Coronary artery (tissue), 2 donors: Measurements from ENCODE around the gene TCFL5.

Experiments
- DNase-seq: peaks from one replicate; pipeline ENCODE4 v3.0.0-alpha.2; 2017; ENCODE audit warnings: low spot score
- H3K27ac ChIP-seq, 2 donors: fragments of 200-600 bp; sonication (generic); one replicate each; pipeline ENCODE4 v1.5.1; 2016 to 2019
- H3K4me3 ChIP-seq: fragments of 200-600 bp; sonication (generic); 2 replicates; pipeline ENCODE4 v1.5.1; 2016; ENCODE audit warnings: mild to moderate bottlenecking, moderate library complexity
- TF ChIP-seq, protein P1 (sequence below): fragments of 200-600 bp; sonication (generic); IDR thresholded peaks from one replicate; pipeline ENCODE4 v1.5.1; 2019; ENCODE audit warnings: antibody characterized with exemption

Gene TCFL5

DNA sequence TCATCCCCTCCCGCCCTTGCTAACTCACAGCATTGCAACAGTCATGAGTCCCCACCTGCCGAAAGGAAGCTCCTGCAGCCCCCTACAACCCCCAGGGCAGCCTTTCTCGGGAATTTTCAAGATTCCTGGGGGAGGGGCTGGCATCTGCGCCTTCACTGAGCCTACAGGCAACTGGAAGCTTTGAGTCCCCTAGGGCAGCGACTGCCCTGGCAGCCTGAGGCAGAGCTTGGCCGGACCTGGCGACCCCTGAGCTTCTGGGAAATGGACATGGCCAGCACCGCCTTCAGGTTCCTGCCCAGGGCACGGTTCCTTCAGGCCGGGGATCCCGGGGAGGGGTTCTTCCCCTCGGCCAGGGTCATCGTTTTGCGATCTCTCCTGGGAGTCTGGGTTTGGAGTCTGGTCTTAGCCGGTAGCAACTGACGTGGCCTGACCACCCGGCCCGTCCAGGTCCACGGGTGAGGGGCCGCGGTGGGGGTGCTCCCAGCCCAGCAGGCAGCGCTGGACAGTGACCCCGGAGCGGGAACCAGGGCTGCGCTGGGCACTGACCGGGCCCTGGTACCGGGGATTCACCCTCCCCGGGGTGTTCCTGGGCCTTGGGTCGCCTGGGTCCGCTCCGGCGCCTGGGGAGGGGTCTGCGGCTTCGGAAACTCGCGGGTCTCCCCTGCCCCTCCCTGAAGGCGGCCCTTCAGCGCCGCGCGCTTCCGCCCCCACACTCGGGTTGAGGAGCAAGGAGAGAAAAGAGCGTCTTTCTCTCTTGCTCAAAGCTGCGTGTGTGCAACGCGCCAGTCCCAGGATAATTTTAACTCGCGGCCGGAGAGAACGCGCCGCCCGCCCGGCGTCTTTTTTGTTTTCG, 45.4 kb downstream of the TCFL5 start:
- DNase-seq, result no peak
- Histone ChIP-seq H3K4me3 (peak overlapping the region; percentile 71), H3K27ac (peak overlapping the region in 1 of 2 donors; percentile 24)
- TF ChIP-seq, protein P1, sequence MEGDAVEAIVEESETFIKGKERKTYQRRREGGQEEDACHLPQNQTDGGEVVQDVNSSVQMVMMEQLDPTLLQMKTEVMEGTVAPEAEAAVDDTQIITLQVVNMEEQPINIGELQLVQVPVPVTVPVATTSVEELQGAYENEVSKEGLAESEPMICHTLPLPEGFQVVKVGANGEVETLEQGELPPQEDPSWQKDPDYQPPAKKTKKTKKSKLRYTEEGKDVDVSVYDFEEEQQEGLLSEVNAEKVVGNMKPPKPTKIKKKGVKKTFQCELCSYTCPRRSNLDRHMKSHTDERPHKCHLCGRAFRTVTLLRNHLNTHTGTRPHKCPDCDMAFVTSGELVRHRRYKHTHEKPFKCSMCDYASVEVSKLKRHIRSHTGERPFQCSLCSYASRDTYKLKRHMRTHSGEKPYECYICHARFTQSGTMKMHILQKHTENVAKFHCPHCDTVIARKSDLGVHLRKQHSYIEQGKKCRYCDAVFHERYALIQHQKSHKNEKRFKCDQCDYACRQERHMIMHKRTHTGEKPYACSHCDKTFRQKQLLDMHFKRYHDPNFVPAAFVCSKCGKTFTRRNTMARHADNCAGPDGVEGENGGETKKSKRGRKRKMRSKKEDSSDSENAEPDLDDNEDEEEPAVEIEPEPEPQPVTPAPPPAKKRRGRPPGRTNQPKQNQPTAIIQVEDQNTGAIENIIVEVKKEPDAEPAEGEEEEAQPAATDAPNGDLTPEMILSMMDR, result no peak

DNA sequence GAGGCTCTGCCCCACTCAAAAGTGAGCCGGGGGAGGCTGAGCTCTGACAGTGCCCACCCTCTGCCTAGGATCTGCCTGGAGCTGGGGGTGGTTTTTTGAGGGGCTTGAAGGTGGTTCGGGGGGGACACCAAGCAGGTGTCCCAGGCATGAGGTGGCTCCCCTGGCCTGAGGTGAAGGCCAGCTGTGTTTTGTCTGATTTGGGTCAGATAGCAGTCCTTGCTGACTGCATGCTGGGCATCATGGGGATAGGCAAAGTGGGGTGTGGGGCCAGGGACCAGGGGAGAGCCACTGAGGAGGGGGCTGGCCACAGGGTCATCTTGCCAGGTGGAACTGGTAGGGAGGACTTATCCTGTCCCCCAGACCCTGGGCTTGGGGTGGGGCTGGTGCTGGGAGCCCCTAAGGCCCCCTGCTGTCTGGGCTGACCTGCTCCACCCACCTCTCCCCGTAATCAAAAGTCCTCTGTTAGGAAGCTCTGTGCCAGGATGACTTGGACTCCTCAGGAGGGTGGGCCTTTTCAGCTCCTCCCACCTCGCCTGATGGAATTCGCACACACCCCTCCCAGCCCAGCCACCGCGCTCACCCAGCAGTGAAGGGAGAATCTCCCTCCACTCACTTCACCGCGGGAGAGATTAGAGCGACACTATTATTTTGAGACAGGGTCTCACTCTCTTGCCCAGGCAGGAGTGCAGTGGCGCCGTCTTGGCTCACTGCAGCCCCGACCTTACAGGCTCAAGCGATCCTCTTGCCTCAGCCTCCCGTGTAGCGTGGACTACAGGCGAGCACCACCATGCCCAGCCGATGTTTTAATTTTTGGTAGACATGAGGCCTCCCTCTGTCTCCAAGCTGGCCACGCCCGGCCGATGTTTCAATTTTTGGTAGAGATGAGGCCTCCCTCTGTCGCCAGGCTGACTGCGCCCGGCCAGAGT, 46.3 kb downstream of the TCFL5 start:
- peak overlapping the region in 1 of 2 donors; percentile 45 for H3K27ac ChIP-seq
- peak overlapping the region; percentile 71 for H3K4me3 ChIP-seq
- TF ChIP-seq, protein P1, result no peak
- no peak for DNase-seq

DNA sequence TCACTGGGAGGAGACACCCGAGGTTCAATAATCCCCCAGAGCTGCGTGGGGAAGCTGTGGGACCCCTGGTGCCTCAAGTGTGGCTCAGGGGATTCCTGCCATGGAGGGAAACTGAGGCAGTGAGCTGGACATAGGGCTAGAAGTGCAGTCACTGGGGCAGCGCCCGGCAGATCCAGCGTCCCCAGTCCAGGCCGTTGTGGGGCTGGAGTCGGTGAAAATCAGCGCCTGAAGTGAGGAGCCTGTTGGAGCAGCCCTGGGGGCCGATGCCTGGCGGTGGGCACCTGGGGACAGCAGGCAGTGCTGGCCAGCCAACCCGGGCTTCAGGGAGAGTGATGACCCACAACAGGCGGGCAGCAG, 46.9 kb downstream of the TCFL5 start:
- no peak for DNase-seq
- peak overlapping the region in 1 of 2 donors; percentile 45 for H3K27ac ChIP-seq
- TF ChIP-seq, protein P1, result no peak
- no peak overlapping the region for H3K4me3 ChIP-seq

DNA sequence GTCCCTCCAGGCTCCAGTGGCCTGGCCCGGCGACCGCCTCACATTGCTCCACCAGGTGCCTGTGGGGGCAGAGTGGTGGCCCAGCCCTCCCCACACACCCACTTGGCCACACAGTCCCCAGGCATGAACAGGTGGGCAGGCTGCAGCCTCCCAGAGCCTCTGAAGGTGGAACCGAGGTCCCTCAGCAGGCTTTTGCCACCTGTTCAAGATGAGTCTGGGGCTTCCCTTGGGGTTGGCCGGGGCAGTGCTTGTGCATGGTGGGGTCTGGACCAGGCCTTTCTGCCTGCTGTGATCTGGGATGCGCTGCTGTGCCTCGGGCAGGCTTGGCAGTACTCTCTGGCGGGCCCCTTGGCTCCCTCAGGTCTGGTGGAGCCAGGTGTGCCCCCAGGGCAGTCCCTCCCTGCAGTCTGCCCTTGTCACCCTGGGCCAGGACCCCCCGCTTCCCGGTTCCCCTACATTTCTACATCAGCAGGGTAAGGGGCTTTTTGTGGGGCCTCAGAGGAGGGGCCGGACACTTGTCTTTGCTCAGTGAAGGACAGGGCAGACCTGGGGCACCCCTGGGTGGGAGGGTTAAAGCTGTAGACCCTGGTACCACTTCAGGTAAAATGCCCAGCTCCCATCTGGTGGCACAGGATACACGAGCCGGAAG, 47.4 kb downstream of the TCFL5 start:
- DNase-seq, result no peak
- Histone ChIP-seq H3K27ac (no peak overlapping the region), H3K4me3 (no peak overlapping the region)
- TF ChIP-seq, protein P1, result no peak

DNA sequence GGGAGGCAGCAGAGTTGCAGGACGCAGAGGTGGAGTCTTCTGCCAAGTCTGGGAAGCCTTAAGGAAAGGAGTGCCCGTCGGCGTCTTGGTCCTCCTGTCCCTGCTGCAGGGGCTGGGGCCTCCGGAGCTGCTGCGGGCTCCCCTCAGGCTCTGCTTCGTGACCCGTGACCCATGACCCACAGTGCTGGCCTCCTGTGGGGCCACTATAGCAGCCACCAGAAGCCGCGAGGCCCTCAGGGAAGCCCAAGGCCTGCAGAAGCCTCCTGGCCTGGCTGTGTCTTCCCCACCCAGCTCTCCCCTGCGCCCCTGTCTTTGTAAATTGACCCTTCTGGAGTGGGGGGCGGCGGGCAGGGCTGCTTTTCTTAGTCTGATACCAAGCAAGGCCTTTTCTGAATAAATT, 48.0 kb downstream of the TCFL5 start:
- Histone ChIP-seq H3K27ac (no peak overlapping the region), H3K4me3 (no peak overlapping the region)
- DNase-seq, result no peak
- TF ChIP-seq, protein P1, result no peak

DNA sequence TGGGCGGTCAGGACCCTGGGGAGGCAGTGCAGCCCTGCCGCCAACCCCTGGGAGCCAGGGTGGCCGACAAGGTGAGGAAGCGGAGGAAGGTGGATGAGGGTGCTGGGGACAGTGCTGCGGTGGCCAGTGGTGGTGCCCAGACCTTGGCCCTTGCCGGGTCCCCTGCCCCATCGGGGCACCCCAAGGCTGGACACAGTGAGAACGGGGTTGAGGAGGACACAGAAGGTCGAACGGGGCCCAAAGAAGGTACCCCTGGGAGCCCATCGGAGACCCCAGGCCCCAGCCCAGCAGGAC, 48.8 kb downstream of the TCFL5 start:
- no peak overlapping the region for H3K4me3 ChIP-seq
- TF ChIP-seq, protein P1, result no peak
- DNase-seq, result no peak
- no peak overlapping the region for H3K27ac ChIP-seq
